ENCODE data around the gene TXNL4B. TPM values are rescaled to one million over a fixed set of nuclear protein-coding genes. Genes with fewer than 3 reads are reported as not detected.
"Not testable (repeated sequence)": the region's sequence is repeated elsewhere in the genome, so short reads cannot be mapped to it uniquely, and the experiment has no call there.

TXNL4B gene
- total RNA-seq, 4 donors from 2014 or later: 8.1 to 16.9 (median 15.1) TPM

- ATAC-seq (ENCODE audit: low FRiP score) (no peak), DNase-seq (ENCODE audit: low spot score) (no peak)
- no peak for TF ChIP-seq CTCF (IDR thresholded peaks at IDR 0.05)
Observed at GRCh38 chr16:72060405-72060804, 33.0 kb downstream of the TXNL4B start.

GRCh38 chr16:72059060-72059459 lies 34.4 kb downstream of the TXNL4B start:
- DNase-seq (ENCODE audit: low spot score); ATAC-seq (ENCODE audit: low FRiP score): not testable (repeated sequence)

GRCh38 chr16:72057313-72057712 lies 36.1 kb downstream of the TXNL4B start:
- DNase-seq (ENCODE audit: low spot score); ATAC-seq (ENCODE audit: low FRiP score): not testable (repeated sequence)

GRCh38 chr16:72055911-72056310 lies 37.5 kb downstream of the TXNL4B start:
- DNase-seq (ENCODE audit: low spot score) (no peak), ATAC-seq (ENCODE audit: low FRiP score) (no peak)
- no peak for TF ChIP-seq CTCF (IDR thresholded peaks at IDR 0.05)

- ATAC-seq (ENCODE audit: low FRiP score): peak; percentile 78
- DNase-seq (ENCODE audit: low spot score): not testable (repeated sequence)
Observed at GRCh38 chr16:72054254-72054847, 39.1 kb downstream of the TXNL4B start, which contains the start of gene HP. Gene HP, plus strand, starts transcription at chr16:72054505. Its CDS starts 148 bp downstream, at chr16:72054653.

- DNase-seq (ENCODE audit: low spot score) (no peak), ATAC-seq (ENCODE audit: low FRiP score) (no peak)
- no peak for TF ChIP-seq CTCF (IDR thresholded peaks at IDR 0.05)
Observed at GRCh38 chr16:72051818-72052217, 41.6 kb downstream of the TXNL4B start.

GRCh38 chr16:72050769-72051464 lies 42.5 kb downstream of the TXNL4B start:
- peak; percentile 56 for ATAC-seq (ENCODE audit: low FRiP score)
- no peak for DNase-seq (ENCODE audit: low spot score)

GRCh38 chr16:72049110-72049509 lies 44.3 kb downstream of the TXNL4B start:
- TF ChIP-seq CTCF (IDR thresholded peaks at IDR 0.05): no peak
- no peak for ATAC-seq (ENCODE audit: low FRiP score)
- DNase-seq (ENCODE audit: low spot score): no peak

More at GRCh38 chr16:72050769-72051464, 42.5 kb downstream of the TXNL4B start:
- no peak for TF ChIP-seq CTCF (IDR thresholded peaks at IDR 0.05)

All from omental fat pad (tissue), 4 donors.